Stimulated activated naive B cell treated with anti-CD40 and anti-IgM and Interleukin-4, amounts not matched to agents 10 μg/mL and 1 μg/mL and 100 μg/mL, for 72 hours (primary cell): ENCODE data around the gene BCAP31.
"Not testable (repeated sequence)": the region's sequence is repeated elsewhere in the genome, so short reads cannot be mapped to it uniquely, and the experiment has no call there.

Experiments
- ATAC-seq, 2 donors: fragments of 150-1000 bp; cut with Tn5 transposase; replicated peaks; 2 replicates each; pipeline ENCODE4 v1.10.0; 2021; ENCODE audit warnings: moderate library complexity in 1 of 2
- DNase-seq: peaks from one replicate; pipeline ENCODE4 v3.0.0; 2021
- H3K27ac Mint-ChIP-seq: one replicate; pipeline ENCODE4 v1.8.0; 2022; ENCODE audit warnings: mild to moderate bottlenecking, mixed read lengths
- H3K27me3 Mint-ChIP-seq, 2 donors: one replicate each; pipeline ENCODE4 v1.8.0; 2022; ENCODE audit warnings: mixed read lengths in 2 of 2
- H3K36me3 Mint-ChIP-seq, 2 donors: one replicate each; pipeline ENCODE4 v1.8.0; 2022; ENCODE audit warnings: mixed read lengths in 2 of 2, mild to moderate bottlenecking in 1 of 2
- H3K4me1 Mint-ChIP-seq, 2 donors: one replicate each; pipeline ENCODE4 v1.8.0; 2022; ENCODE audit warnings: mixed read lengths in 2 of 2, mild to moderate bottlenecking in 1 of 2
- H3K4me3 Mint-ChIP-seq, 2 donors: one replicate each; pipeline ENCODE4 v1.8.0; 2022; ENCODE audit warnings: mild to moderate bottlenecking in 2 of 2, mixed read lengths in 2 of 2, moderate library complexity in 1 of 2
- H3K9me3 Mint-ChIP-seq, 2 donors: one replicate each; pipeline ENCODE4 v1.8.0; 2022; ENCODE audit warnings: mixed read lengths in 2 of 2, mild to moderate bottlenecking in 1 of 2

BCAP31 gene

GRCh38 chrX:153685751-153686696 is 38.2 kb downstream of the BCAP31 start:
- Mint-ChIP-seq H3K27ac (no peak overlapping the region), H3K27me3 (peaks cover 22 to 26% of the 10 kb centered on the region in 2 donors), H3K4me3 (no peak overlapping the region), H3K4me1 (peaks cover 2 to 11% of the 10 kb centered on the region in 2 donors), H3K9me3 (peaks cover 0 to 4% of the 10 kb centered on the region in 2 donors), H3K36me3 (no peaks in the 10 kb centered on the region)
- DNase-seq (no peak), ATAC-seq (no peak)

GRCh38 chrX:153685156-153685536 is 39.0 kb downstream of the BCAP31 start:
- no peak for DNase-seq
- no peak for ATAC-seq
- Mint-ChIP-seq H3K4me3 (no peak overlapping the region), H3K4me1 (peaks cover 2 to 11% of the 10 kb centered on the region in 2 donors), H3K27ac (no peak overlapping the region), H3K27me3 (peaks cover 17 to 23% of the 10 kb centered on the region in 2 donors), H3K36me3 (no peaks in the 10 kb centered on the region), H3K9me3 (peaks cover 0 to 4% of the 10 kb centered on the region in 2 donors)

GRCh38 chrX:153684467-153685155 is 39.6 kb downstream of the BCAP31 start:
- Mint-ChIP-seq H3K4me3 (no peak overlapping the region), H3K4me1 (peaks cover 0 to 11% of the 10 kb centered on the region in 2 donors), H3K36me3 (no peaks in the 10 kb centered on the region), H3K9me3 (peaks cover 0 to 4% of the 10 kb centered on the region in 2 donors), H3K27me3 (peaks cover 22 to 27% of the 10 kb centered on the region in 2 donors), H3K27ac (no peak overlapping the region)
- ATAC-seq (no peak), DNase-seq (no peak)

GRCh38 chrX:153683486-153683885 is 40.7 kb downstream of the BCAP31 start:
- not testable (repeated sequence) for DNase-seq, ATAC-seq, H3K36me3 Mint-ChIP-seq, H3K9me3 Mint-ChIP-seq, H3K27ac Mint-ChIP-seq, H3K4me3 Mint-ChIP-seq
- peaks cover 0 to 11% of the 10 kb centered on the region in 2 donors for H3K4me1 Mint-ChIP-seq
- H3K27me3 Mint-ChIP-seq = peaks cover 25 to 27% of the 10 kb centered on the region in 2 donors

- Mint-ChIP-seq H3K4me3 (no peak overlapping the region), H3K36me3 (no peaks in the 10 kb centered on the region), H3K27me3 (peaks cover 20 to 24% of the 10 kb centered on the region in 2 donors), H3K27ac (no peak overlapping the region), H3K9me3 (peaks cover 0 to 4% of the 10 kb centered on the region in 2 donors), H3K4me1 (peaks cover 0 to under 1% of the 10 kb centered on the region in 2 donors)
- no peak for ATAC-seq
- DNase-seq = no peak
Measured at GRCh38 chrX:153681175-153681574, 43.0 kb downstream of the BCAP31 start.

- H3K9me3 Mint-ChIP-seq = no peaks in the 10 kb centered on the region
- DNase-seq (no peak), ATAC-seq (no peak)
- H3K27ac Mint-ChIP-seq = peak overlapping the region; percentile 51
- H3K4me1 Mint-ChIP-seq = peaks cover 0 to 9% of the 10 kb centered on the region in 2 donors
- H3K36me3 Mint-ChIP-seq = peaks cover 0 to 2% of the 10 kb centered on the region in 2 donors
- peaks cover 30 to 36% of the 10 kb centered on the region in 2 donors for H3K27me3 Mint-ChIP-seq
- peak overlapping the region; percentile 1 to 3 for H3K4me3 Mint-ChIP-seq
Measured at GRCh38 chrX:153674219-153674851, 49.9 kb downstream of the BCAP31 start.

GRCh38 chrX:153673428-153674218 is 50.6 kb downstream of the BCAP31 start, which contains the start of gene PNCK:
PNCK (minus strand) TSS chrX:153673813; CDS start chrX:153673076, 737 bp downstream.
- peaks cover 0 to 2% of the 10 kb centered on the region in 2 donors for H3K36me3 Mint-ChIP-seq
- no peak for ATAC-seq
- DNase-seq = no peak
- no peaks in the 10 kb centered on the region for H3K9me3 Mint-ChIP-seq
- peaks cover 30 to 32% of the 10 kb centered on the region in 2 donors for H3K27me3 Mint-ChIP-seq
- H3K27ac Mint-ChIP-seq = peak within 1 kb of the TSS; percentile 80
- H3K4me3 Mint-ChIP-seq = peak within 1 kb of the TSS; percentile 1 to 3
- peaks cover 0 to 9% of the 10 kb centered on the region in 2 donors for H3K4me1 Mint-ChIP-seq

- H3K9me3 Mint-ChIP-seq = no peaks in the 10 kb centered on the region
- ATAC-seq (no peak), DNase-seq (no peak)
- H3K4me1 Mint-ChIP-seq = peaks cover 4 to 9% of the 10 kb centered on the region in 2 donors
- no peak overlapping the region for H3K4me3 Mint-ChIP-seq
- peaks cover 0 to 2% of the 10 kb centered on the region in 2 donors for H3K36me3 Mint-ChIP-seq
- peak overlapping the region; percentile 80 for H3K27ac Mint-ChIP-seq
- H3K27me3 Mint-ChIP-seq = peaks cover 35 to 37% of the 10 kb centered on the region in 2 donors
Measured at GRCh38 chrX:153672531-153673427, 51.4 kb downstream of the BCAP31 start.

GRCh38 chrX:153671589-153672530 is 52.3 kb downstream of the BCAP31 start:
- Mint-ChIP-seq H3K27me3 (peaks cover 41 to 43% of the 10 kb centered on the region in 2 donors), H3K4me3 (no peak overlapping the region), H3K27ac (no peak overlapping the region), H3K36me3 (peaks cover 0 to 2% of the 10 kb centered on the region in 2 donors), H3K4me1 (peaks cover 8 to 13% of the 10 kb centered on the region in 2 donors), H3K9me3 (no peaks in the 10 kb centered on the region)
- ATAC-seq (no peak), DNase-seq (no peak)

GRCh38 chrX:153670748-153671588 is 53.2 kb downstream of the BCAP31 start:
- Mint-ChIP-seq H3K27me3 (peaks cover 44 to 51% of the 10 kb centered on the region in 2 donors), H3K27ac (no peak overlapping the region), H3K4me3 (no peak overlapping the region), H3K4me1 (peaks cover 8 to 13% of the 10 kb centered on the region in 2 donors), H3K36me3 (peaks cover 0 to 2% of the 10 kb centered on the region in 2 donors), H3K9me3 (no peaks in the 10 kb centered on the region)
- ATAC-seq = no peak
- DNase-seq = no peak
